ENCODE results near the gene RTN4. TPM values are rescaled to one million over a fixed set of nuclear protein-coding genes. Genes with fewer than 3 reads are reported as not detected.

The RTN4 gene
- polyA plus RNA-seq, 3 donors: 111 to 163 (median 158) TPM

GRCh38 chr2:54964271-54964670 is 86.0 kb downstream of the RTN4 start:
- Mint-ChIP-seq H3K36me3 (peaks cover 18 to 19% of the 10 kb centered on the region in 2 donors), H3K4me3 (no peak overlapping the region), H3K4me1 (peaks cover 3% of the 10 kb centered on the region), H3K27me3 (ENCODE audit: low read depth in 3 of 3) (no peaks in the 10 kb centered on the region), H3K9me3 (peaks cover 0 to 2% (median 0%) of the 10 kb centered on the region in 7 donors), H3K27ac (no peak overlapping the region)
- Histone ChIP-seq H4K20me1 (ENCODE audit: insufficient read depth, low read length) (peaks cover 26% of the 10 kb centered on the region), H3K36me3 (replicated peaks in 1 of 2; ENCODE audit: control insufficient read depth in 1 of 2, insufficient read depth in 2 of 2, low read length in 2 of 2) (peaks cover 0 to 16% of the 10 kb centered on the region in 2 donors), H3K79me2 (ENCODE audit: insufficient read depth, low read length) (no peaks in the 10 kb centered on the region), H3K9ac (ENCODE audit: insufficient read depth, low read length, poor library complexity, severe bottlenecking) (no peak overlapping the region), H3K27ac (ENCODE audit: low read depth in 1 of 2, low read length in 2 of 2) (no peak overlapping the region), H3K4me3 (replicated peaks in 1 of 3; ENCODE audit: low read depth in 2 of 3, low read length in 3 of 3) (no peak overlapping the region), H3K9me3 (replicated peaks in 1 of 2; ENCODE audit: control insufficient read depth in 1 of 2, insufficient read depth in 1 of 2, low read length in 2 of 2) (no peaks in the 10 kb centered on the region), H2AFZ (ENCODE audit: insufficient read depth, low read depth, low read length, poor library complexity, severe bottlenecking) (no peak overlapping the region), H3K4me1 (ENCODE audit: control insufficient read depth in 1 of 2, insufficient read depth in 2 of 2, low read length in 2 of 2) (no peaks in the 10 kb centered on the region), H3K27me3 (ENCODE audit: control insufficient read depth in 2 of 2, insufficient read depth in 2 of 2, low read length in 2 of 2) (no peaks in the 10 kb centered on the region), H3K4me2 (replicated peaks; ENCODE audit: extremely low read depth, low read length, poor library complexity, severe bottlenecking) (no peak overlapping the region)
- WGBS (ENCODE audit: insufficient coverage): 98% methylated on average over 8 of the region's 8 CpGs
- no peak for DNase-seq
- intact Hi-C loops (cut with micrococcal nuclease): no loop called here
- no peak for TF ChIP-seq CTCF (IDR thresholded peaks at IDR 0.05)

DNA sequence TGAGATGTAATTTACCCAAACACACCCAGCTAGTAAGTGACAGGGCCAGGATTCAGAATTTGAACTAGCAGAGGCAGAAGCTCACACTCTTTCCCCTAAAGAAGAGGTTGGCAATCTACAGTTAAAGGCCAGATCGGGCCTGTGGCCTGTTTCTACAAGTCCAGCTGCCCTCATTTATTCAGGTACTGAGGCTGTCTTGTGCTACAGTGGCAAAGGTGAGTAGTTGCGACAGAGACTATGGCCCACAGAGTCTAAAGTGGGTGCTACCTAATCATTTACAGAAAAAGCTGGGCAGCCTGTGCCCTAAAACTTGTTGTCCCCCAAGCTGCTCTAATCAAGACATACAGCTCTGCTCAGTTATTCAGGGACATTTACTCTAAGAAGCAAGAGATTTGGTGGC is 86.8 kb downstream of the RTN4 start:
- H3K27me3 Mint-ChIP-seq (ENCODE audit: low read depth in 3 of 3): no peaks in the 10 kb centered on the region
- no peak overlapping the region for H2AFZ ChIP-seq (ENCODE audit: insufficient read depth, low read depth, low read length, poor library complexity, severe bottlenecking)
- H3K36me3 ChIP-seq (replicated peaks in 1 of 2; ENCODE audit: control insufficient read depth in 1 of 2, insufficient read depth in 2 of 2, low read length in 2 of 2): peaks cover 0 to 8% of the 10 kb centered on the region in 2 donors
- H3K79me2 ChIP-seq (ENCODE audit: insufficient read depth, low read length): no peaks in the 10 kb centered on the region
- DNase-seq: no peak
- TF ChIP-seq CTCF (IDR thresholded peaks at IDR 0.05): no peak
- no peak overlapping the region for H3K9ac ChIP-seq (ENCODE audit: insufficient read depth, low read length, poor library complexity, severe bottlenecking)
- peaks cover 18% of the 10 kb centered on the region for H4K20me1 ChIP-seq (ENCODE audit: insufficient read depth, low read length)
- H3K27ac ChIP-seq (ENCODE audit: low read depth in 1 of 2, low read length in 2 of 2): no peak overlapping the region
- no peak overlapping the region for H3K27ac Mint-ChIP-seq
- no peak overlapping the region for H3K4me3 Mint-ChIP-seq
- H3K4me3 ChIP-seq (replicated peaks in 1 of 3; ENCODE audit: low read depth in 2 of 3, low read length in 3 of 3): no peak overlapping the region
- no peaks in the 10 kb centered on the region for H3K9me3 ChIP-seq (replicated peaks in 1 of 2; ENCODE audit: control insufficient read depth in 1 of 2, insufficient read depth in 1 of 2, low read length in 2 of 2)
- no peaks in the 10 kb centered on the region for H3K27me3 ChIP-seq (ENCODE audit: control insufficient read depth in 2 of 2, insufficient read depth in 2 of 2, low read length in 2 of 2)
- peaks cover 0 to 2% (median 0%) of the 10 kb centered on the region in 7 donors for H3K9me3 Mint-ChIP-seq
- intact Hi-C loops (cut with micrococcal nuclease): no loop called here
- WGBS (ENCODE audit: insufficient coverage): 100% methylated on average over 2 of the region's 2 CpGs
- H3K36me3 Mint-ChIP-seq: peaks cover 13 to 15% of the 10 kb centered on the region in 2 donors
- H3K4me1 ChIP-seq (ENCODE audit: control insufficient read depth in 1 of 2, insufficient read depth in 2 of 2, low read length in 2 of 2): no peaks in the 10 kb centered on the region
- peaks cover 7% of the 10 kb centered on the region for H3K4me1 Mint-ChIP-seq
- no peak overlapping the region for H3K4me2 ChIP-seq (replicated peaks; ENCODE audit: extremely low read depth, low read length, poor library complexity, severe bottlenecking)
